HepG2 (cell line): ENCODE data around the gene FAAP20. TPM values are rescaled to one million over a fixed set of nuclear protein-coding genes. Genes with fewer than 3 reads are reported as not detected.

ENCODE experiments used
- AKAP8 ChIP-seq: sonication (generic); formaldehyde crosslinking; IDR thresholded peaks from 2 replicates; pipeline ENCODE4 v1.5.1; 2020; ENCODE audit warnings: mild to moderate bottlenecking, missing genetic modification reagents
- BRCA1 ChIP-seq: sonication (generic); formaldehyde crosslinking; IDR thresholded peaks from 2 replicates; pipeline ENCODE4 v1.4.0; 2020; ENCODE audit warnings: missing genetic modification reagents
- CENPX ChIP-seq: sonication (generic); formaldehyde crosslinking; IDR thresholded peaks from 2 replicates; pipeline ENCODE4 v1.9.0; 2021; ENCODE audit warnings: mild to moderate bottlenecking, missing genetic modification reagents, moderate library complexity
- GABPB1 ChIP-seq: IDR thresholded peaks from 2 replicates; pipeline ENCODE4 v1.6.1; 2016; ENCODE audit warnings: mild to moderate bottlenecking, missing genetic modification reagents, moderate library complexity, missing compliant biosample characterization
- GRHL1 ChIP-seq: sonication (generic); formaldehyde crosslinking; conservative IDR thresholded peaks from 2 replicates; pipeline ENCODE4 v1.8.0; 2022; ENCODE audit warnings: missing genetic modification reagents
- HDAC1 ChIP-seq: sonication (generic); formaldehyde crosslinking; IDR thresholded peaks from 2 replicates; pipeline ENCODE4 v1.5.1; 2020; ENCODE audit warnings: mild to moderate bottlenecking, missing genetic modification reagents
- JARID2 ChIP-seq: sonication (generic); formaldehyde crosslinking; IDR thresholded peaks from 2 replicates; pipeline ENCODE4 v1.8.1; 2023; ENCODE audit warnings: missing genetic modification reagents, inconsistent platforms; ENCODE audit not compliant: insufficient replicate concordance
- KAT8 ChIP-seq: IDR thresholded peaks from 2 replicates; pipeline ENCODE4 v1.6.1; 2016; ENCODE audit warnings: missing genetic modification reagents, missing compliant biosample characterization
- KDM2A ChIP-seq: sonication (generic); formaldehyde crosslinking; IDR thresholded peaks from 2 replicates; pipeline ENCODE4 v1.4.0; 2020; ENCODE audit warnings: low read depth, missing genetic modification reagents, borderline replicate concordance
- MTA1 ChIP-seq: sonication (generic); formaldehyde crosslinking; IDR thresholded peaks from 2 replicates; pipeline ENCODE4 v1.4.0; 2020; ENCODE audit warnings: missing genetic modification reagents, mild to moderate bottlenecking, borderline replicate concordance
- RBFOX2 ChIP-seq: fragments of 200-400 bp; formaldehyde crosslinking; IDR thresholded peaks from 2 replicates; pipeline ENCODE4 v1.6.1; 2017; ENCODE audit warnings: low read depth, mild to moderate bottlenecking, low read length
- SIN3A ChIP-seq: IDR thresholded peaks from 2 replicates; pipeline ENCODE4 v1.6.1; 2011; ENCODE audit warnings: low read depth, mild to moderate bottlenecking, control low read depth, low read length, borderline replicate concordance
- SKIL ChIP-seq: sonication (generic); formaldehyde crosslinking; IDR thresholded peaks from 2 replicates; pipeline ENCODE4 v1.8.0; 2022; ENCODE audit warnings: missing genetic modification reagents, mild to moderate bottlenecking, moderate library complexity, borderline replicate concordance
- SMC3 ChIP-seq: IDR thresholded peaks from 2 replicates; pipeline ENCODE4 v1.6.1; 2011; ENCODE audit warnings: low read length, improper control_type of control experiment
- SOX5 ChIP-seq: IDR thresholded peaks from 2 replicates; pipeline ENCODE4 v1.6.1; 2016; ENCODE audit warnings: borderline replicate concordance
- SUZ12 ChIP-seq: fragments of 150-350 bp; IDR thresholded peaks from 2 replicates; pipeline ENCODE4 v1.6.1; 2014; ENCODE audit warnings: low read depth, low read length
- TRIM24 ChIP-seq: sonication (generic); formaldehyde crosslinking; IDR thresholded peaks from 2 replicates; pipeline ENCODE4 v1.8.0; 2022; ENCODE audit warnings: mild to moderate bottlenecking, missing genetic modification reagents
- ZNF3 ChIP-seq: IDR thresholded peaks from 2 replicates; pipeline ENCODE4 v1.7.0; 2017; ENCODE audit warnings: inconsistent platforms
- ZNF335 ChIP-seq: sonication (generic); formaldehyde crosslinking; IDR thresholded peaks from 2 replicates; pipeline ENCODE4 v1.4.0; 2020; ENCODE audit warnings: missing genetic modification reagents
- ZNF44 ChIP-seq: sonication (generic); formaldehyde crosslinking; IDR thresholded peaks from 2 replicates; pipeline ENCODE4 v1.5.1; 2020; ENCODE audit warnings: mild to moderate bottlenecking, missing genetic modification reagents
- ZNF619 ChIP-seq: sonication (generic); formaldehyde crosslinking; IDR thresholded peaks from 2 replicates; pipeline ENCODE4 v1.4.0; 2020; ENCODE audit warnings: mild to moderate bottlenecking, missing genetic modification reagents
- polyA plus RNA-seq, 8 experiments: library from polyadenylated mRNA; depleted of rRNA in 3 of 8; stranded (reverse) in 7 of 8; unstranded in 1 of 8; fragments of >200 nt; fragmentation: Illumina TruSeq in 4 of 8; extraction: Trizol in 4 of 8; gene quantifications; 2 replicates each; pipeline versions ENCODE4 v1.2.1 to v1.2.3, GENCODE V29; 2011 to 2016; ENCODE audit warnings: low read depth in 4 of 8, missing spikeins in 1 of 8, mixed read lengths in 1 of 8; ENCODE audit not compliant: insufficient read depth in 1 of 8
- total RNA-seq, 5 experiments: library from RNA; depleted of rRNA; stranded (reverse); fragments of >200 nt; fragmentation: Illumina TruSeq; extraction: Trizol; gene quantifications; 2 replicates each; pipeline ENCODE4 v1.2.3, GENCODE V29; 2016; ENCODE audit warnings: low read depth in 1 of 5
- TF ChIP-seq, protein P1 (sequence below): IDR thresholded peaks from 2 replicates; pipeline ENCODE4 v1.6.1; 2016; ENCODE audit warnings: missing genetic modification reagents, missing compliant biosample characterization
- TF ChIP-seq, protein P2 (sequence below): sonication (generic); formaldehyde crosslinking; IDR thresholded peaks from 2 replicates; pipeline ENCODE4 v1.4.0; 2020; ENCODE audit warnings: mild to moderate bottlenecking, missing genetic modification reagents

The FAAP20 gene
- total and polyA plus RNA-seq, 2 of the 13 experiments (the other 11 are each of a cell fraction or from before 2014, with no cell fraction given): 9.6 to 10.8 TPM

DNA sequence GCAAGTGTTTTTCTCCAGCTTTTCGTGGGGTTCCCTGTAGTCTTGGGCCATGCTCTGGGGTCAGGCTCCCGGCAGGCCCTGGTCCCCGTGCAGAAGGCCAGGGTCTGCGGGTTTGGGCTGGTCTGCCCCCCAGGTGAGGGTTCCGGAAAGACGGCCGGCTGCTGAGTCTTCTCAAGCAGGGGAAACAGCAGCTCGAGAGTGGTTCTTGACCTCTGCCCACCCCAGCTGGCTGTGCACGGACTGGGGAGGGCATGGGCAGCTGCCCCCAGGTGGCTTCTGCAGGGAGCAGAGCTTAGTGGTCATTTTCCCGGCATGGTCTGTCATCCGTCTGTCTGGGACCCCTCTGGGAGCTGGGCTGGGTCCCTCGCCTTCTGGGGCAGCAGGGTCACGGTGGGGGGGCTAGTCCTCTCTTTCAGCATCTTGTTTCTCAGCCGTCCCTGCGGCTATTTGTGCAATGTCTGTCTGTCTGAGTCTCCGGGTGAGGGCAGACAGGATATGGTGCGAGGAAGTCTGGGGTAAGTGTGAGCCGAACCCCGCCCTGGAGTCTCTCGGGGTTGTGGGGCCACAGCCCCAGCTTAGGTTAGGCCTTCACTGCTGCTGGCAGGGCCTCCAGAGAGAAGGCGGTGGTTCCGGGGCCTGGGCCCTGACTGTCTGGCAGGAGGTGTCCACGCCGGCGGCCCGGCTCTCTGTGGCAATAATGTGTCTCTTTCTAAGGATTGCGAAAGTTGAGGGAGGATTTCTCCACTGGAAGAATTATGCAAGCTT lies 39.6 kb upstream of the FAAP20 start (continued):
- peak; percentile 77 for TF ChIP-seq ZNF335 (CRISPR knock-in tag)
- peak; percentile 35; the same call in 1 of the 2 replicates for TF ChIP-seq SMC3
- no peak for TF ChIP-seq BRCA1
- TF ChIP-seq SIN3A: peak; percentile 67; the same call in 1 of the 2 replicates
- TF ChIP-seq KDM2A (CRISPR knock-in tag): peak; percentile 70
- peak; percentile 37 for TF ChIP-seq RBFOX2
- TF ChIP-seq MTA1 (CRISPR knock-in tag): peak; percentile 47; the same call in 1 of the 2 replicates
- TF ChIP-seq, protein P1, sequence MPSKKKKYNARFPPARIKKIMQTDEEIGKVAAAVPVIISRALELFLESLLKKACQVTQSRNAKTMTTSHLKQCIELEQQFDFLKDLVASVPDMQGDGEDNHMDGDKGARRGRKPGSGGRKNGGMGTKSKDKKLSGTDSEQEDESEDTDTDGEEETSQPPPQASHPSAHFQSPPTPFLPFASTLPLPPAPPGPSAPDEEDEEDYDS: peak; percentile 39; the same call in 1 of the 2 replicates
- peak; percentile 70; the same call in 1 of the 2 replicates for TF ChIP-seq SOX5 (CRISPR knock-in tag)
- TF ChIP-seq ZNF619 (CRISPR knock-in tag): no peak
- TF ChIP-seq AKAP8 (CRISPR knock-in tag): 0 out of 2 replicates have a peak, but pooled peaks have one; percentile 23
- TF ChIP-seq JARID2: no peak
- peak; percentile 72 for TF ChIP-seq GABPB1 (CRISPR knock-in tag)
- 0 out of 2 replicates have a peak, but pooled peaks have one; percentile 45 for TF ChIP-seq ZNF3 (CRISPR knock-in tag)
- TF ChIP-seq HDAC1 (CRISPR knock-in tag): peak; percentile 69
- TF ChIP-seq, protein P2, sequence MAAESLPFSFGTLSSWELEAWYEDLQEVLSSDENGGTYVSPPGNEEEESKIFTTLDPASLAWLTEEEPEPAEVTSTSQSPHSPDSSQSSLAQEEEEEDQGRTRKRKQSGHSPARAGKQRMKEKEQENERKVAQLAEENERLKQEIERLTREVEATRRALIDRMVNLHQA (CRISPR knock-in tag): peak; percentile 87; the same call in 1 of the 2 replicates
- TF ChIP-seq SUZ12: no peak
- peak; percentile 83 for TF ChIP-seq KAT8 (CRISPR knock-in tag)
- TF ChIP-seq ZNF44 (CRISPR knock-in tag): no peak
- peak; percentile 92 for TF ChIP-seq SKIL (CRISPR knock-in tag)
- TF ChIP-seq GRHL1 (CRISPR knock-in tag): no peak
- peak; percentile 43; the same call in 1 of the 2 replicates for TF ChIP-seq TRIM24 (CRISPR knock-in tag)
- no peak for TF ChIP-seq CENPX (CRISPR knock-in tag)
